ENCODE data around the gene LINS1.

Gene LINS1, protein sequence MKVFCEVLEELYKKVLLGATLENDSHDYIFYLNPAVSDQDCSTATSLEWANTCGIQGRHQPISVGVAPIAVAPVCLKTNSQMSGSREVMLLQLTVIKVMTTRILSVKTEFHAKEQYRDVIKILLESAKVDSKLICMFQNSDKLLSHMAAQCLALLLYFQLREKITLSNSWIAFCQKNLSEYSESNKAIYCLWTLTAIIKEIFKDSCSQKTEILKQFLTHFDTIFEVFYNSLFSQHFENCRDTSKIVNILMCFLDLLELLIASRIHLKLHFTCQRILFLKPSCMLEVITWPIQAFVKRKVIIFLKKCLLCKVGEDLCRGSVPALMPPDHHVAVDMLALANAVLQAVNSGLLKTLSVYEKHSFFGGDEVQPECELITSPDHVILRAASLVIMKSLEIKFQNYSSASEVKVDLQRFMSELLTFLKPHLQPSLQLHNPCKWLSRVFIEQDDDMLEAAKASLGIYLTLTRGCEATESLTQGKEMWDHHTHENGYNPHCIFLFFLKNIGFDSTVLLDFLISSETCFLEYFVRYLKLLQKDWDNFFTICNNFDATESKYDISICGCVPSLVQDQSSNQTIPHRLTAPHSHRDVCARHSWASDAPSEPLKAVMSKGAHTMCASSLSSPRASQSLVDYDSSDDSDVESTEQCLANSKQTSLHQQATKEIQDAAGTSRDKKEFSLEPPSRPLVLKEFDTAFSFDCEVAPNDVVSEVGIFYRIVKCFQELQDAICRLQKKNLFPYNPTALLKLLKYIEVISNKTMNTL

DNA sequence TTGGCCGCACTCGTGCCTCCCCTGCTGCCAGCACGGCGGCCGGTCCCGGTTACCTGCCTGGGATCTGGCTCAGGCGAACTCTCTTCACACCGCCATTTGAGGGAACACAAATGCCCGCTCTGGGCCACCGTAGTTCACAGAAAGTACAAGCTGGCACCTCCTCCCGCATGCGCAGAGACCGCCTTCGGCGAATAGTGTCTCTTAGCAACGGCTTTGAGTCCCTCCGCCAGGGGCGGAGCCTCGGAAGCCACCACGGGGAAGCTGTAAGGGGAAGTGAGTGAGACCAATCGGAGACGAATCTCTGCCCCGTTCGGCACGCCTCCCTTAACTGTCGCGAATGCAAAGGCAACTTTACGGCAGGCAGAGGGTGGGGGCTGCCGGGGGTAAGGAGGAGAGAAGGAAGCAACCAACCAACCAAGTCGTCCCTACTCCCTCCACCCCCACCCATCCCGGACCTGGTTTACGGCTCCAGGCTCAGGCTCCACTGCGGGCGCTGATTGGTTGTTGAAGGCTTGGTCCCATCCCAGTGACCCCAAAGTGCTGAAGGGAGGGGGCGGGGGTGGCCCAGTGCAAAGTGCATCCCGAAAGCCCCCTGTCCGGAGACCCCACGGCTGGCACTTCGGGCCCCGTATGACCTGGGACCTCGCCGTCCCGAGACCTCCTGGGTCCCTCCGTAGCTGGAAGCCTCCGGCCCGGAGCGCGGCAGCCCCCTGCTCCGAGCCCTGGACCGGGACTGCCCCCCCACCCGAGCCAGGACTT, at the start of gene LINS1, which contains the start of gene ASB7:
TSS of gene LINS1 (minus strand) at position 121 of the 759 bp plus-strand sequence. CDS start 21,342 bp downstream, outside the sequence.
TSS of gene ASB7 (plus strand) at position 526 of the 759 bp plus-strand sequence. CDS start 9,628 bp downstream, outside the sequence.
- peak; percentile 100 for DNase-seq

DNA sequence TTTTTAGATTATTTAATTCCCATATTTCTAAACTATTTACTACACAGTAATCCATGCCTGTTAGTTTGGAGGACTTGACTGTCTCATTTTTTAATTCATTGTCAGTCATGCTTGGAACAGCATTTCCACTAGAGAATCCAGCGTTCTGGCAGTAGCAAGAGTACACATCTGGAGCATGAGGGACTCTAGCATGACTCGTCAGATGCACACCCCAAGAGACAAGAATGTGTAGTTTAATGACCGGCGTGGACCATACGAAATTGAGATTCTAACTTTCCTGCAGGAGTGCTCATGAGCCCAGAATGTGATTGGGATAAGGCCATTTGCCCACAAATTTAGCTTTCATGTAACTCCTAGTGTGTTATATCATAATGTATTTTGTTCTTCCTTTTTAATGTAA, 49.3 kb upstream of the LINS1 start:
- no peak for DNase-seq

DNA sequence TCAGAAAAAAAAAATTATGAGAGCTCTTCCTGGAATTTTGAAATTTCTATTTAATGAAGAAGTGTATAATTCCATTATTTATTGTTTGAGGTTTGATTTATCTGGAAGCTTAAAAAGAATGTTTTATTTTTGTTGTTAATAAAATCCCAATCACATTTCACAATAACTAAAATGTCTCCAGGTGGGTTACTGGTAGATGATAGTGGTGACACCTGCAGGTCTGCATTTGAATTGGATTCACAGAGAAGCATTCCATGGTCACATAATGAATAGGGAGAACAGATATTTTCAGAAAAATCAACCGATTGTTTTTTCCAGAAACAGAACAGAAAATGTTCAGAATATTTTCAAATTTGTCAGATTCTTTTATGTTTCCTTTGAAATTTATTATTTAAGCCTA, 48.7 kb upstream of the LINS1 start:
- DNase-seq, result no peak

DNA sequence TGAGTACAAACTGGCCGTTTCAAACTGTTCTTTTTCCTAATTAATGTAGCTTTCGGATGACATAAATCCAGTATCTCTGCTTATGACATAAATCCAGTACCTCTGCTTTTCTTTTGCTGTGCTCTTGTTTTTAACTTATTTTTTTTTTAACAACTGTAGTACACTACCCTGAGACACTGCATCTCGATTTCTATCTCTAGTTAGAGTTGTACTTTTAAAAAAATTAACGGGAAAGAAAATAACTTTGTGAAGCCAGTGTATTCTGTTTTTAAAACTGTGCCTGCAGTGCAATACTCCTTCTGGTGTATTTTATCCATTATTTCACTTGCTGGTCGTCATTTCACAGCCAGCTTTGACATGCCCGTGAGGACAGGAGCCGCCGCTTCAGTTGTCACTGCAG, 47.0 kb upstream of the LINS1 start:
- DNase-seq, result no peak

DNA sequence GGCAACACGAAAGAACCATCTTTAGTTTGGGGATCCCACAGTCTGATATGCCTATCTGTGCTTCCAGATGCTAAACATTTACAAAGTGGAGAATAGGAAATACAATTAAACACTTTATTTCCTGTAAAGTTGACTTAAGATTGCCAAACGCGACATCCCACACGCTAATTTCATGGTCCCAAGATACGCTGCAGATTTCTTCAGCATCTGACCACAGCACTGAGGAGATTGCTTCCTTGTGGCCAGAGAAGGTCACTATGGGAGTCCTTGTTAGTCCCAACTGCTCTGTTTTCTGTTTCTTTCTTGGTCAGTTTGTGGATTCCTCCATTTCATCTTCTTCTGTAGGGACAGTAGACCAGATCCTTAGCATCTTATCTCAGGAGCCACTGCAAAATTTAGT, 43.7 kb upstream of the LINS1 start:
- no peak for DNase-seq

DNA sequence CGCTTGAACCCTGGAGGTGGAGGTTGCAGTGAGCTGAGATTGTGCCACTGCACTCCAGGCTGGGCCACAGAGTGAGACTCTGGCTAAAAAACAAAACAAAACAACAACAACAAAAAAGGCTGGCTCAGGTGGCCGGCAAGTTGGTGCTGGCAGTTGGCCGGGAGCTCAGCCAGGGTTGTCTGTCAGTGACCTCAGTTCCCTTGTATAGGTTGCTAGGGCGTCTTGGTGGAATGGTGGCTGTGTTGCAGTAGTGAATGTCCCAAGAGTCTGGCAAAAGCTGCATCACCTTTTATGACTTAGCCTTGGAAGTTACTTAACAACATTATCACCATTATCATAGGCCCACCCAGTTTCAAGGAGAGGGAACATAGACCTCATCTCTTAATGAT, 41.0 kb upstream of the LINS1 start:
- no peak for DNase-seq

DNA sequence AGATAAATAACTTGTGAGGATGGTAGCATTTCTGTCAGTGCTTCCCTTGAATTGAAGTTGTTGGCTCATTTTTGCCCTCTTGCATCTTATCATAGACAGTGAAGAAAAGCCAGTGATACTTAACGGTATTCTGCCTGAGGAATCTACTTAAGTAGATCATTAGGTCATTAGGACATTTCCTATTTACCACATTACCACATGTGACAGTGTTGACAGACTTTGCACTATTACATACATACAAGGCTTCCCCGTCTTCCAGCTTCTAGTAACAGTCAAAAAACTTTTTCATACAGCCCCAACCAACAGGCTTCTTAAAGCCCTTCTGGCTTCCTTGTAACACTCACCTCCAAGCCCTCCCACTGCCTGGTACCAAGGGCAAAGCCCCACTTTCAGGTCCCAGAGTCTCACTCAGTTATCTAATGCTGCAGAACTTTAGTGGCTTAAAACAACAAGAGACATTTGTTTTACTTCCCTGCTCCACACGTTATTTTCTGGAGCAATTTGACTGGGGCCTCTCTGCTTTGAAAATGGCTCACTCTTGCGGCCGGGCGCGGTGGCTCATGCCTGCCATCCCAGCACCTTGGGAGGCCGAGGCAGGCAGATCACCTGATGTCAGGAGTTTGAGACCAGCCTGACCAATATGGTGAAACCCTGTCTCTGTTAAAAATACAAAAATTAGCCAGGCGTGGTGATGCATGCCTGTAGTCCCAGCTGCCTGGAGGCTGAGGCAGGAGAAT, 40.4 kb upstream of the LINS1 start:
- DNase-seq, result no peak

DNA sequence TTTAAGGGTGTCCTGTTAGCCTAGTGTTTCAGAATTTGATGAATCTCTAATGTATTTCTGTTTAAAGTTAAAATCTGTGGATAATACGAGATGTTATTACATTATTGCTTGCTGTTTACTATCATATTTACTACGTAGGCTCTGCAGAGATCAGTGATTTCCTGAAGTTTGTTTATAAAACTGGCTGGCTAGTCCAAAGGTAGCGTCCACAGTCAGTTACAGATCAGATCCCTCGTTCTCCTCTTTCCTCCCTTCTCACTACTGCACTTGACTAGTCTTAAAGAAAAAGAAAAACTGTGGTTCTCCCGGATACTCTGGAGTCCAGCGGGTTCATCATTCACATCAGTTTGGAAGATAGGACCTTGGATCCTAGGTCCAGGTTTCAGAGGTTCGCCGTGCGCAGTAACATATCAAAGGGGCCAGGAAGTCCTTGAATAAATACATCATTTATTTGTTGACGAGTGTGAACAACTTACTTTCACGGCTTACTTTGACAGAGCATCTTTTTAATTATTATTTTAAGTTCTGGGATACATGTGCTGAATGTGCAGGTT, 36.3 kb upstream of the LINS1 start:
- DNase-seq, result no peak

DNA sequence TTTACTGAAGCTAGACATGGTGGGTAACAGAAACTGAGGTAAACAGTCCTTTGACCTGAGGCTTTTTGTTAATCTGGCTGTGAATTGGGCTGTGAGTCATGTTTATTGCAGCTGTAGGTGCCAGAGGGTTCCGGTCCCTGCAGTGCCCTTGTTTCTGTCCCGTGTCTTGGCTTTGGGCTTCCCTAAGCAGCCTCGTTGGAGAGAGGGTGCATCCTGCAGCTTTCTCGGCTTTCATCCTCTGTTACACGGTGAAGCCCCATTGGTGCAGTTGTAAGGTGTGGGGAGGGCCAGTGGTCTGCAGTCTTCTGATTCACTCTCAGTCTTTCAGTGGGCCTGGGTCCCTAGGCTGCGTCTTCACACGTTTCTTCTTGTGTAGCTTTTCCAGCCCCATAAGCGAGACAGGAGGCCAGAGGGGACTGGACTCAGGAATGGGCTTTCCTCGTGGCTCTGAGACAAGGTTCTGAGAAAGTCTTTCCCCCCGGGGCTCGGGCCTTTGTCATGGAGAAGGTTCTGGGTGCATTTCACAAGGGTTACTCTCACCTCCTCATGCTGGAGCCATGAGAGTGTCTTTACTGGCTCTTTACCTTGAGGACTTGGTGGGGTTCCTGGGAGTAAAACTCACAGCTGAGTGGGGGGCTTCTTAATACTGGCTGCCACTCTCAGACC, 33.6 kb upstream of the LINS1 start:
- DNase-seq, result no peak

DNA sequence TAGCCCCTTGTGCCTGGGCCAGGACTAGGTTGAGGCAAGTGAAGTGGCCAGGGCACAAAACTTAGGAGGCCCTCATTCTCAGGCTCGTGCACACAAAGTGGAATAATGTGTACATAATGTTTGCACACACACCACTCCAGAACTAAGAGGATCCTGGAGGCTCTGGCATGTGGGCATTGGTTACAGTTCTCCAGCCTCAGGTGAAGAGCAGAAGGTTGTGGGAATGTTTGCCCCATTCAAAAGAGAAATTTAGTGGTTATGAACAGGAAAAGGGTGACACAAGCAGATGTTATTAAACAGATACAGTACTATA, 31.7 kb upstream of the LINS1 start:
- no peak for DNase-seq

DNA sequence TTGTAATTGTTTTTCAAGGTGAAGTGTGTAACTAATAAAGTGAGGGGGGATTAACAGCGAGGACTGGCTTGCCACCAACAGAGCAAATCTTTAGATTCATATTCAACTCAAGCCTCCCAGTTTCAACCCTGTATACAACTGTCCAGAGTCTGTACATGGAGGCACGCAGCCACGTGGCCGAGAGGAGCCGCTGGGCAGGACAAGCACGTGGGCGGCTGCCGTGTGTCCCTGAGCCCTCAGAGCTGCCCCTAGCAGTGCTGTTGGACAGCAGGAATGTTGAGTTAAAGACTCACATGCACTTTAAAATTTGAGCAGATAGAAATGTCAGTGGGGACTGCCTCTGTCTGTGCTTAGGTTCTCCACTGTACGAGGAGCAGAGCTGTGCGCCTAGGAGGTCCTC, 29.8 kb upstream of the LINS1 start:
- no peak for DNase-seq

DNA sequence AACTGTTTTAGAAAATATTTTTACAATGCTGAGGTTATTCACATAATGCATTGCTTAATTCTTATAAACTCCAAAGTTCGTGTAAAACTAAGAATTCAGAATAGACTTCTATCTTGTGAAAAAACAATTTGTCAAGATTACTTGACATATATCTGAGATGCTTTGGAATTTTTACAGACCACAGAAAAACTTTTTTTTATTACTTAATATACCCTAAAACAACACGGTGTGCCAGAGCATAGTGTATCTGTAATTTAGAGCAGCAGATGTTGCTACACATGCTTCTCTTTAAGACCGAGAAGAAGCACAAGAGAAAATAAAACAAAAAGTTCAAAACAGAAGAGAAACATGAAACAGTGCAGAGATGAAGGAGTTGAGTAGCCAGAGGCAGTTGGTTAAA, 26.8 kb upstream of the LINS1 start:
- DNase-seq, result no peak

DNA sequence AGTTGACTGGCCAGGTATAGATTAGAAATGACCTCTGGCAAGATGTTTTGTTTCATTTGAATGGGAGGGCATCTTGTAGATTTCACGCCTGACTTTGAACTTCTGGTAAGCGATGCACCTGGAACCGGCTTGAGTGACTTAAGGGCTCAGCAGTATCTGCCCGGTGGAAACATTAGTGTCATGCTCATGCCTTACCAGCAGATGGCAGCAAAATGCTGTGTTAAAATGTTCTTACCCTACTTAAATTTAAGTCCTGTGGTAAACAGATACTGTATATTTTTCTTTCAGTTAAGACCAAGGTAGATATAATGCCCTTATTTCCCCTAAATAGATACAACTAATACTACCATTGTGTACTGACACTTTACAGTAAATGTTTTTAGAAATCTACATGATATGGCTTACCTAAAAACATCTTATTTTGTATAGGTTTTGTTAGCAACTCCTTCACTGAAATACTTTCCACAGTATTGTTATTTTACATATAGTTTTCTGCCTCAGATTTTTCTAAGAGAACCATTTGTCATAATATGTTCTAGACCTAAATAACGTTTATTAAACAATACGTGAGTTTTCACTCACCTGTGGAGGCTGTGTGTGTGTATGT, 25.9 kb upstream of the LINS1 start:
- DNase-seq, result peak; percentile 80

DNA sequence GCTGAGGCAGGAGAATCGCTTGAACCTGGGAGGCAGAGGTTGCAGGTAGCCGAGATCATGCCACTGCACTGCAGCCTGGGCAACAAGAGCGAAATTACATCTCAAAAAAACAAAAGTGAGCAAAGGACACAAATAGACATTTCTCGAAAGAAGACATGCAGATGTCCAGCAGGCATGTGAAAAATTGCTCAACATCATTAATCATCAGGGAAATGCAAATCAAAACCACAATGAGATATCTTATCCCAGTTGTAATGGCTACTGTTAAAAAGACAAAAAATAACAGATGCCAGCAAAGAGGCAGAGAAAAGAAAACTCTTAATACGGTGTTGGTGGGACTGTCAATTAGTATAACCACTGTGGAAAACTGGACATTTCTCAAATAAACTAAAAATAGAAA, 21.3 kb upstream of the LINS1 start:
- DNase-seq, result no peak

DNA sequence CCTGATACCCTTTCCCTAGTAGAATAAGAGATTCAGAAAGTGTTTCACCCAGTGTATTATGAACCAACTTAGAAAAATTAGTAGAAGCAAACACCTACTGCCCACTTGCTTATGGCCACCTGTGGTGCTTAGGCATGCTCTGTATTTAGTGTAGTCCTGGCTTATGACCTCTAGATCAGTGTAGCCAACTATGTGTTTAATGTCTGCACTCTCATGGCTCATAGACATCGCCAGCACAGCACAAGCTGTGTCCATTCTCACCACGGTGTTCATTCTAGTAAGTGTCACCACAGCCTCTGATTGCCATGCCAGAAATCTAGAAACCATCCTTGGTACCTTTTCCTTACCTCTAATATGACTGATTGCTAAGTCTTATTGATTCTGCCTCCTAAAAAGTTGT, 14.7 kb upstream of the LINS1 start:
- no peak for DNase-seq

DNA sequence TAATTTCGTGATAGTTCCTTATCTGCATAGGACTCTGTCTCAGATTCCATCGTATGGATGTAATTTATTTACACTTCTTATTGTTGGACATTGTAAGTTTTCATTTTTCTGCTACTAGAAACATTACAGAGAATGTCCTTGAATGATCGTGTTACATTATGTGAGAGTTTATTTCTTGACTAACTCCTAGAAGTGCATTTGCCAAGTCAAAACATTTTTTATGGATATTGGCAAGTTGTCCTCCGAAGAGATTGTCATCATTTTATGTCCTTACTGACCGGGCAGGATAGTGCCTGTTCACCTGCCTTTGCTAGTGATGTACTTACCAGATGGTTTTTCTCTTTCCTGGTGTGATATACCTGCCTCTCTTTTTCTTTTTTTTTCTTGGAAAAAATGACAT, 13.8 kb upstream of the LINS1 start:
- DNase-seq, result no peak

DNA sequence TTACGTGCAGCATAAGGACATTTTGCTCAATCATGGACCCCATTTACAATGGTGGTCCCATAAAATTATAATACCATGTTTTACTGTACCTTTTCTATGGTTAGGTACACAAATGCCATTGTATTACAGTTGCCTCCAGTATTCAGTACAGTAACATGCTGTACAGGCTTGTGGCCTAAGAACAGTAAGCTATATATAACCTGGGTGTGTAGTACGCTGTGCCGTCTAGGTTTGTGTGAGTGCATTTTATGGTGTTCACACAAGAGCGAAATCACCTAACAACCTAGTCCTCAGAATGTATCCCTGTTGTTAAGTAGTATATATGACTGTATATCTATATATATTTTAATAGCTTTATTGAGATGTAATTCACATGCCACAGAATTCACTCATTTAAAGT, 12.9 kb upstream of the LINS1 start:
- no peak for DNase-seq

DNA sequence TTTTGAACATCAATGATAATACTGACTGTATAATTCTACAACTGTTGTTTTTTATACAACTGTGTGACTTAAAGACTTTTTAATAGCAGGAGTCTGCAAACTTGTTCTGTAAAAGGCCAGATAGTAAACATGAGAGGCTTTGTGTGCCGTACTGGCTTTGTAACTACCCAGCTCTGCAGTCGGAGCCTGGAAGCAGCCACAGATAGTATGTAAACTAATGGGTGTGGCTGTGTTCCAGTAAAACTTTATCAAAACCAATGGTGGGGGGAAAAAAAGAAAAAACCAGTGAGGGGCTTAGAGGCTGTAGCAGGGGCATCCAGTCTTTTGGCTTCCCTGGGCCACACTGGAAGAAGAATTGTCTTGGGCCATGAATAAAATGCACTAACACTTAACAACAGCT, 12.4 kb upstream of the LINS1 start:
- DNase-seq, result no peak

DNA sequence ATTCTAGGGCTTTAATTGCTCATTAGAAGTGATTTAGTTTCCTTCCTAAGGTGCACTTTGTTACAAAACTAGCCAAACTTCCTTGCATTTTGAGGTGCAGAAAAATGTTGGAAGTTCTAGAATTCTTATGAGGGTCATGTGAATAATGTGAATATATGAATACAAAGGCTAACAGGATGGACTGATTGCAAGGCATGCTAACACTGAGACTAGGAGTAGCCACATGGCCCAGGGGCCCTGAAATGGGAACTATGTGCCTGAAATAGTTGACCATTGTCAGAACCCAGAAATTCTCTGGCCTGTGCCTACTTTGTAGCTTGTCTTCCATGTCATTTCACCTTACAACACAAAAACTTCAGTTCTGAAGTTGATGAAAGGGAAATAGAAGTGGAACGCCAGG, 11.2 kb upstream of the LINS1 start:
- no peak for DNase-seq

DNA sequence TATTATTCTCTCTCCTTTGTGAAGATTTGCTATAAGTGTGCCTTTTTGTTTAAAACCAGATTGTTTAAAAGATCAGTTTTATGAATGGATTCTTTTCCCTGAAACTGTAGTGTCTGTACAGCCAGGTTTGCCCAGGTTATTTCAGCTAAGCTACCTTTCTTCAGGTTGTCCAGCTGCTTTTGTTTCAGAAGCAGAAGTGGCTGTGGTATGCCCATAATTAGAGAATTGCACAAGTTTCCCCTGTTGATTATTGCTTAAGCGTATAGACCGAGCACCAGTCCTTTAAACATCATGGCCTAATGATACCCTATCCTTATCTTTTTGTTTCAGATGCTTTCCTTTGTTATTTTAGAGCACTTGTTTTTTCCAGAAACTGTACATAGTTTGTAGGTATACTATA, 10.6 kb upstream of the LINS1 start:
- no peak for DNase-seq

DNA sequence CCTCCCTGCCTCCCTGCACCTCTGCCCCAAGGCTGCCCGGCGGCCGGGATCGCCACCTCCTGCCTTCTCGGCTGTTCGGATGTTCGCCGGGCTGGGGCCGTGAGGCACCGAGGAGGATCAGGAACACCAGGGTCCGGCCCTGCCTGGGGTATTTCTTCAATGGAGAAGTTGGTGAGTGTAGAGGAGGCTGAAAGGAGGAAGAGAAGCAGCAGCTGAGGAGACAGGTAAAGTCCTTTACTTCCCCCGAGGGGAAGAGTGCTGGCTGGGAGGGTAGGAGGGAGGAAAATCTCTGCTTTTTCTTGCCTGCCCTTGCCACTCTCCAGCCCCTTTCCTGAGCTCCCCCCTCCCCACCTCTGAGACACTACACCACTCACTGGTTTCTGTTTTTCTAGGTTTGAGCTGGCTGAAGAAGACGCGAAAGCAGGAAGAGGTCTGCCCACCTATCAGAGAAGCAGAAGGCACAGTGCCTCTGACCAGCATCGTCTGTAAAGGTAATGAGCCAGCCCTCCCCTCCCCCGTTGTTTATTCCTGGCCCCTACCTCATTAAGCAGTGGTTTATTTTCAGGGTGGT, 924 bp upstream of the LINS1 start:
- DNase-seq, result no peak
